LNCAP (cell line): ENCODE results near the gene ADAMTS16.

ENCODE experiments used
- CTCF ChIP-seq: fragments of 450-650 bp; IDR thresholded peaks from 2 replicates; pipeline ENCODE4 v1.5.1; 2017; ENCODE audit warnings: mild to moderate bottlenecking

Gene ADAMTS16

GRCh38 chr5:5291357-5291756, 151.2 kb downstream of the ADAMTS16 start:
- no peak for TF ChIP-seq CTCF

- TF ChIP-seq CTCF = no peak
These were observed 152.9 kb downstream of the ADAMTS16 start for GRCh38 chr5:5293029-5293428.

- TF ChIP-seq CTCF = no peak
These were observed 154.3 kb downstream of the ADAMTS16 start for GRCh38 chr5:5294429-5294828.

- TF ChIP-seq CTCF = no peak
These were observed 155.2 kb downstream of the ADAMTS16 start for GRCh38 chr5:5295351-5295750.

- no peak for TF ChIP-seq CTCF
These were observed 155.9 kb downstream of the ADAMTS16 start for GRCh38 chr5:5296051-5296450.

GRCh38 chr5:5297432-5298067, 157.4 kb downstream of the ADAMTS16 start:
- TF ChIP-seq CTCF = no peak

GRCh38 chr5:5298068-5298633, 158.0 kb downstream of the ADAMTS16 start:
- no peak for TF ChIP-seq CTCF
